Smooth muscle cell (in vitro differentiated cells): ENCODE measurements around the gene NKX6-2. TPM values are rescaled to one million over a fixed set of nuclear protein-coding genes. Genes with fewer than 3 reads are reported as not detected.

ENCODE experiments used
- DNase-seq: peaks from one replicate; lab custom pipeline; 2025; ENCODE audit not compliant: unreplicated experiment; lab: John Stamatoyannopoulos, UW
- H2AFZ ChIP-seq: fragments of 200-600 bp; sonication (generic); 2 replicates; pipeline ENCODE4 v1.6.0; 2016; ENCODE audit warnings: antibody characterized with exemption, low read depth, mild to moderate bottlenecking
- H3F3A ChIP-seq: fragments of 200-600 bp; sonication (generic); 2 replicates; pipeline ENCODE4 v1.6.0; 2017; ENCODE audit warnings: antibody characterized with exemption, low read depth
- H3K27ac ChIP-seq: fragments of 200-600 bp; sonication (generic); 2 replicates; pipeline ENCODE4 v1.5.1; 2016; ENCODE audit warnings: low read depth, mild to moderate bottlenecking
- H3K27me3 ChIP-seq: fragments of 200-600 bp; sonication (generic); 2 replicates; pipeline ENCODE4 v1.6.1; 2016; ENCODE audit warnings: low read depth, mild to moderate bottlenecking
- H3K36me3 ChIP-seq: fragments of 200-600 bp; sonication (generic); 2 replicates; pipeline ENCODE4 v1.5.1; 2016; ENCODE audit warnings: low read depth
- H3K4me1 ChIP-seq: fragments of 200-600 bp; sonication (generic); 2 replicates; pipeline ENCODE4 v1.5.1; 2016; ENCODE audit warnings: low read depth
- H3K4me2 ChIP-seq: fragments of 200-600 bp; sonication (generic); 2 replicates; pipeline ENCODE4 v1.6.0; 2016; ENCODE audit warnings: mild to moderate bottlenecking
- H3K4me3 ChIP-seq: fragments of 200-600 bp; sonication (generic); 2 replicates; pipeline ENCODE4 v1.5.1; 2016; ENCODE audit warnings: mild to moderate bottlenecking
- H3K79me2 ChIP-seq: fragments of 200-600 bp; sonication (generic); 2 replicates; pipeline ENCODE4 v1.6.0; 2016; ENCODE audit warnings: low read depth, mild to moderate bottlenecking
- H3K9ac ChIP-seq: fragments of 200-600 bp; sonication (generic); 2 replicates; pipeline ENCODE4 v1.6.0; 2016; ENCODE audit warnings: low read depth
- H3K9me3 ChIP-seq: fragments of 200-600 bp; sonication (generic); replicated peaks from 2 replicates; pipeline ENCODE4 v1.5.1; 2016; ENCODE audit warnings: low read depth
- H4K20me1 ChIP-seq: fragments of 200-600 bp; sonication (generic); 2 replicates; pipeline ENCODE4 v1.6.0; 2016; ENCODE audit warnings: low read depth
- CTCF ChIP-seq: fragments of 200-600 bp; sonication (generic); IDR thresholded peaks from 2 replicates; pipeline ENCODE4 v1.5.1; 2017; ENCODE audit warnings: borderline replicate concordance, mild to moderate bottlenecking, antibody characterized with exemption; ENCODE audit not compliant: insufficient read depth, poor library complexity, severe bottlenecking
- WGBS: methylation state at CpG from one replicate; pipeline ENCODE4 v1.1.7; 2016; ENCODE audit warnings: low lambda C conversion rate; 5-methylcytosine and 5-hydroxymethylcytosine counted together
- polyA plus RNA-seq: library from polyadenylated mRNA; unstranded; fragments of >200 nt; fragmentation: Nextera tagmentation; extraction: Ambion mirVana; gene quantifications from 2 replicates; pipeline ENCODE4 v1.2.1, GENCODE V29; 2016
- total RNA-seq: library from RNA; depleted of rRNA; stranded (reverse); fragments of >200 nt; gene quantifications from 2 replicates; pipeline ENCODE4 v1.2.3, GENCODE V29; 2014

Gene NKX6-2
- total and polyA plus RNA-seq, 2 experiments from 2014 or later = 12.7 TPM; not detected in 1

DNA sequence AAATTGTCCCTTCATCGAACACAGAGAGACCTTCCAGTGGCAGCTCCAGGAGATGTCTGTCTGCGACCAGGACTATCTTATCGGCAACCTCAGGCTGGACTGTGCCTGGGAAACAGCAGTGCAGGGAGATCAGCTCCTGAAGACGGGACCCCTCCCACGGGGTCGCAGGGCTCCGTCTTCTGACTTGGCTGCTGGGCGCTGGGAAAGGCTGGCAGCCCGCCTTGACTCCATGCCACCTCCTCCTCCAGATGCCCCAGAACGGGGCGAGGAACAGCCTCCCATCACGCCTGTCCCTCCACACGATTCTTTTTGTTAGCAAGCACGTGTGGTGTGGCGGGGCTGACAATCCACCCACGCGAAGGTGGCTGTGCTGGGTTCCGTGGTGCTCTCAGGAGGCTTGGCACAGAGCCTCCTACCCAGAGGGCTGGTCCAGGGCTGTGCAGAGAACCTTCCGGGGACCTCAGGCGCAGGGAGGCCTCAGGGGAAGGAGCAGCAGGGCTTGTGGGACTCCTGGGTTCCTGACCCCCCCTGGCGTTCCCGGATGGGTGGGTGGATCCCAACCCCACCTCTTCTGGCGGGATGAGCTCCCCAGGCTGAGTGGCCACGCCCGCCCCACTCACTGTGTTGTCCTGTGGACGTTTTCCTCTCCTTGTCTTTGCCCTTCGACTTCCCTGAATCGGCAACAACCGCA is 47.6 kb upstream of the NKX6-2 start:
- H3K4me3 ChIP-seq = no peak overlapping the region

DNA sequence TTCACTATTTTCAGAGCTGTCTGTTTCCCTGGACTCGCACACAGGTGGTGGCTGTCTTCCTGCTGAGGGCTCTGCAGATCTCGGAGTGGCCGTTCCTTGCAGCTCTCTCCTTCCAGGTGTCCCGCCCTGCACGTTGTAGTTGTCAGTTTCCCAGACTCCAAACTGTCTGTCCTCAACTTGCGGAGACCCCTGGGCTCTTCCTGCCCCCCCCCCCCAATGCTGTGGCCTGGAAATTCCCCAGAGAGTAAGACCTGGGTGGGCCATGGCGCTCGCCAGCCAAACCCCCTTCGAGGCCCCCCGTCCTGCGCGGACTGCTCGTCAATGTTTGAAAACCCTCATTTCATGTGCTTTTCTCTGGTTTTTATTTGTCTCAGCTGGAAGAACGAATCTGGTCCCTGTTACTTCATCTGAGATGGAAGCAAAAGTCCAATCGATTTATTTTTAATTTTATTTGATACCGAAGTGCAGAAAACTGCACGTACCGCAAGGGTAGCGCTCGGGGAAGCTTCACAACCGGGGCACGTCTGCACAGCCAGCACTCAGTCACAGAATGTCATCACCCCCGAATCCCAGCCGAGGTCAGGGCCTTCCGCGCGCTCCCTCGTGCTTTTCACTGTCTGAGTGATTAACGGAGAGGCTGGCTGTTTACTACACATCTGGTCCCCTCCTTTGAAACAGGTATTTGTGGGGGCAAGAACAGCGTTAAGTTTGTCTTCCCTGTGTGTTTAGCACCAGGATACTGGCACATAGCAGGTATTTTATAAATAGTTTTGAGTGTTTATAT is 46.4 kb upstream of the NKX6-2 start:
- 90% methylated on average over 30 of the region's 30 CpGs for WGBS
- no peaks in the 10 kb centered on the region for H3K4me1 ChIP-seq
- TF ChIP-seq CTCF = no peak

More for the DNA sequence above, 47.6 kb upstream of the NKX6-2 start:
- no peaks in the 10 kb centered on the region for H3F3A ChIP-seq
- H3K9ac ChIP-seq = no peak overlapping the region
- H4K20me1 ChIP-seq = no peaks in the 10 kb centered on the region
- 87% methylated on average over 29 of the region's 29 CpGs for WGBS
- no peaks in the 10 kb centered on the region for H3K79me2 ChIP-seq
- H3K27me3 ChIP-seq = peaks cover 25% of the 10 kb centered on the region
- no peak for TF ChIP-seq CTCF
- H3K9me3 ChIP-seq = no peaks in the 10 kb centered on the region
- no peaks in the 10 kb centered on the region for H3K36me3 ChIP-seq
- DNase-seq = no peak
- no peak overlapping the region for H3K4me2 ChIP-seq
- H2AFZ ChIP-seq = no peak overlapping the region
- H3K27ac ChIP-seq = no peak overlapping the region
- no peaks in the 10 kb centered on the region for H3K4me1 ChIP-seq

DNA sequence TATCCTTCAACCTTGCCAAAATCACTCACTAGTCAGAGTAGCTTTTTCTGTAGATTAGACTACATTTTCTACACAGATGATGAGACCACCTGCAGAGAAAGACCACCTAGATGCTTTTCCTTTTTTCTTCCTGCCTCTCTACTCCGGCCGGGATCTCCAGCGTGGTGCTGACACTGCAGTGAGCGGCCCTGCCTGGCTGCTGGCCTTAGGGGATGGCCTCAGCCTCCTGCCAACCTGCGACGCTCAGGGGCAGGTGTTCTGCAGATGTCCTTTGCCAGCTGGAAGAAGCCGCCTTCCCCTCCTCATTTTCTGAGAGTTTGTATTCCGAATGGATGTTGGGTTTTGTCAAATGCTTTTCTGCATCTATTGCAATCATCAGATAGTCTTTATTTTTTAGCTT is 43.5 kb upstream of the NKX6-2 start:
- no peak for TF ChIP-seq CTCF

More for the DNA sequence above, 46.4 kb upstream of the NKX6-2 start:
- Histone ChIP-seq H3K4me2 (no peak overlapping the region), H3K27ac (no peak overlapping the region), H3K27me3 (peaks cover 25% of the 10 kb centered on the region), H3K9ac (no peak overlapping the region), H3K79me2 (no peaks in the 10 kb centered on the region), H4K20me1 (no peaks in the 10 kb centered on the region), H3K36me3 (no peaks in the 10 kb centered on the region), H3F3A (no peaks in the 10 kb centered on the region), H3K9me3 (no peaks in the 10 kb centered on the region), H2AFZ (no peak overlapping the region), H3K4me3 (no peak overlapping the region)
- DNase-seq = no peak

More for the DNA sequence above, 43.5 kb upstream of the NKX6-2 start:
- WGBS = 76% methylated on average over 8 of the region's 8 CpGs
- Histone ChIP-seq H3K79me2 (no peaks in the 10 kb centered on the region), H3K4me1 (no peaks in the 10 kb centered on the region), H3K27me3 (peaks cover 25% of the 10 kb centered on the region), H3F3A (no peaks in the 10 kb centered on the region), H3K9ac (no peak overlapping the region), H2AFZ (no peak overlapping the region), H3K9me3 (no peaks in the 10 kb centered on the region), H3K36me3 (no peaks in the 10 kb centered on the region), H3K4me3 (no peak overlapping the region), H3K4me2 (no peak overlapping the region), H3K27ac (no peak overlapping the region), H4K20me1 (no peaks in the 10 kb centered on the region)
- no peak for DNase-seq
